ENCODE measurements around the gene GRAP2.

The GRAP2 gene

DNA sequence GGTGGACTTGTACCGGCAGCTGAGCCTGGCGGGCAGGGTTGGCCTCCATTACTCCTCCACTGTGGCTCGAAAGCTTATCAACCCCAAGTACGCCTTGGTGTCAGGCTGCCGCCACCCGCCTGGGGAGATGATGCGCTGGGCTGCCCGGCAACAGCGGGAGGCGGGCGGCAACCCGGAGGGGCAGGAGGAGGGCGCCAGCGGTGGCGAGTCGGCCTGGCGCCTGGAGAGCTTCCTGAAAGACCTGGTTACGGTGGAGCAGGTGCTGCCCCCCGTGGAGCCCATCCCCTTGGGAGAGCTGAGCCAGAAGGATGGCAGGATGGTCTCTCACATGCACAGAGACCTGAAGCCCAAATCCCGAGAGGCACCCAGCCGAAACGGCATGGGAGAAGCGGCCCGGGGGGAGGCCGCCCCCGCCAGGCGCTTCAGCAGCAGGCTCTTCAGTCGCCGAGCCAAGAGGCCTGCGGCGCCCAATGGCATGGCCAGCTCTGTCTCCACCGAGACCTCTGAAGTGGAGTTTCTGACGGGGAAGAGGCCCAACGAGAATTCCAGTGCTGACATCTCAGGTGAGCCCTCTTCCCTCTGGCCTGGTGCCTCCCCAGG, 120.6 kb downstream of the GRAP2 start:
- Histone ChIP-seq H3K79me2 (ENCODE audit: control insufficient read depth, insufficient read depth, low read length, unreplicated experiment) (no peaks in the 10 kb centered on the region), H3K27me3 (ENCODE audit: insufficient read depth, low read length) (0 out of 2 replicates have a peak, but pooled peaks cover 4% of the 10 kb centered on the region), H3K36me3 (ENCODE audit: insufficient read depth, low read length) (no peaks in the 10 kb centered on the region), H3K4me3 (ENCODE audit: low read depth, low read length) (no peak overlapping the region), H3K27ac (ENCODE audit: low read depth, low read length) (no peak overlapping the region), H2AFZ (ENCODE audit: low read length, unreplicated experiment) (no peak overlapping the region), H3K4me1 (ENCODE audit: control insufficient read depth, insufficient read depth, low read length, unreplicated experiment) (no peaks in the 10 kb centered on the region)

DNA sequence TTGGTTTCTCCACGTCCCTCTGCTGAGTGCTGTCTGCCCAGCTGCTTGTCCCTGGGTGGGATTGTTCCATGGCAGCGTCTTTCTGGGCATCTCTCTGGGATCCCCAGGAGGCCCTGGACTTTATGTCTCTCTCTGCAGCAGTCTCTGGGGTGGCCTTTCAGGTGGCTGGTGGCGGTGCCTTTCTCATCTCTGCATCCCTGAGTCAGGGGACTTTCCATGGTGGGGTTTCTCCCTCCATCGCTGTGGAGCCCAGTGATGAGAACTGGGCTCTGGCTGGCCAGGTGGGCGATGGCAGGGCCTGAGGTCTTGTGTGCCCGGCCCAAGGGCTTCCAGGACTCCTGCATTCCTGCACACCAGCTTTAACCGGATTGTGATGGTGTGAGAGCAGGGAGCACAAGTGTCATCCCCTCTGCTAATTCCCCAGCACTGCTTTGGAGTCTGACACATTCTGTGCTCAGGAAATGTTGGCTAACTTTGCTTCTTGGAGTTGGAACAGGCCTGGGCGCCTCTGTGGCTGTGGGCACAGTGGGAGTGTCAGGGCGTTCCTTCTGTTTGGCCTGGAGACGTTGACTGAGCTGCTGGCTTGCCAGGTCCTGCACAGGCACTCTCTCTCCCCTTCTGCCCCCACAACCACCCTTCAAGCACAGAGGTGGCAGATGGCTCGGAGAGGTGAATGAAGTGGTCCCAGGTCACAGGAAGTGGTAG, 121.8 kb downstream of the GRAP2 start:
- no peak overlapping the region for H2AFZ ChIP-seq (ENCODE audit: low read length, unreplicated experiment)
- no peak overlapping the region for H3K27ac ChIP-seq (ENCODE audit: low read depth, low read length)
- no peaks in the 10 kb centered on the region for H3K36me3 ChIP-seq (ENCODE audit: insufficient read depth, low read length)
- no peaks in the 10 kb centered on the region for H3K4me1 ChIP-seq (ENCODE audit: control insufficient read depth, insufficient read depth, low read length, unreplicated experiment)
- H3K27me3 ChIP-seq (ENCODE audit: insufficient read depth, low read length): 0 out of 2 replicates have a peak, but pooled peaks cover 4% of the 10 kb centered on the region
- no peak overlapping the region for H3K4me3 ChIP-seq (ENCODE audit: low read depth, low read length)
- no peaks in the 10 kb centered on the region for H3K79me2 ChIP-seq (ENCODE audit: control insufficient read depth, insufficient read depth, low read length, unreplicated experiment)

All from ACC112 (cell line).